ENCODE results near the gene ABCB4. TPM values are rescaled to one million over a fixed set of nuclear protein-coding genes. Genes with fewer than 3 reads are reported as not detected.

Gene ABCB4
- total RNA-seq, 1 donor from 2014 or later, result 0.48 TPM

DNA sequence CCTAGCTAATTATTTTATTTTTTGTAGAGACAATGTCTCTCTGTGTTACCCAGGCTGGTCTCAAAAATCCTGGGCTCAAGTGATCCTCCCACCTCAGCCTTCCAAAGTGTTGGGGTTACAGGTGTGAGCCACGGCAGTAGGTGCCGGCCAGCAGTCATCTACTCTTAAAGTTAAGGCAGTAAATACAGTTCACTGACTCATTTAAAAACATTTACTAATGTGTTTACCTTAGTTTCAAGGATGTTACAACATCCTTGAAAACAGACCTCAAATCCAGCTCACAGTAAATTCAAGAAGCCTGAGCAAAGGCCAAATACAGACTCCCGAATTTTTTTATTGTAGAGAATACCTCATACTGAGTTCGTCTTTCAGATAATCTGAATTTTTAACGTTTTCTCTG is 29.6 kb upstream of the ABCB4 start:
- Mint-ChIP-seq H3K9me3 (ENCODE audit: unreplicated experiment) (no peaks in the 10 kb centered on the region), H3K27ac (ENCODE audit: unreplicated experiment) (no peak overlapping the region), H3K4me1 (ENCODE audit: low read depth, unreplicated experiment) (no peaks in the 10 kb centered on the region), H3K36me3 (ENCODE audit: low read depth, unreplicated experiment) (no peaks in the 10 kb centered on the region), H3K4me3 (ENCODE audit: unreplicated experiment) (no peak overlapping the region), H3K27me3 (ENCODE audit: low read depth, unreplicated experiment) (peaks cover 8% of the 10 kb centered on the region)
- DNase-seq (ENCODE audit: low read depth), result no peak
- H3K4me1 ChIP-seq (ENCODE audit: insufficient read depth, low read length), result no peaks in the 10 kb centered on the region
- no peaks in the 10 kb centered on the region for H3K79me2 ChIP-seq (ENCODE audit: insufficient read depth, low read length)
- no peak overlapping the region for H3K27ac ChIP-seq (ENCODE audit: low read depth, low read length)
- no peak overlapping the region for H3K4me3 ChIP-seq (ENCODE audit: insufficient read depth, low read depth, low read length)
- H2AFZ ChIP-seq (ENCODE audit: low read depth, low read length), result no peak overlapping the region
- no peaks in the 10 kb centered on the region for H3K27me3 ChIP-seq (ENCODE audit: insufficient read depth, low read length)
- no peaks in the 10 kb centered on the region for H3K36me3 ChIP-seq (ENCODE audit: insufficient read depth, low read length)
- TF ChIP-seq EZH2 (IDR thresholded peaks at IDR 0.05; ENCODE audit: insufficient read depth, low read length), result no peak
- TF ChIP-seq, protein P1, sequence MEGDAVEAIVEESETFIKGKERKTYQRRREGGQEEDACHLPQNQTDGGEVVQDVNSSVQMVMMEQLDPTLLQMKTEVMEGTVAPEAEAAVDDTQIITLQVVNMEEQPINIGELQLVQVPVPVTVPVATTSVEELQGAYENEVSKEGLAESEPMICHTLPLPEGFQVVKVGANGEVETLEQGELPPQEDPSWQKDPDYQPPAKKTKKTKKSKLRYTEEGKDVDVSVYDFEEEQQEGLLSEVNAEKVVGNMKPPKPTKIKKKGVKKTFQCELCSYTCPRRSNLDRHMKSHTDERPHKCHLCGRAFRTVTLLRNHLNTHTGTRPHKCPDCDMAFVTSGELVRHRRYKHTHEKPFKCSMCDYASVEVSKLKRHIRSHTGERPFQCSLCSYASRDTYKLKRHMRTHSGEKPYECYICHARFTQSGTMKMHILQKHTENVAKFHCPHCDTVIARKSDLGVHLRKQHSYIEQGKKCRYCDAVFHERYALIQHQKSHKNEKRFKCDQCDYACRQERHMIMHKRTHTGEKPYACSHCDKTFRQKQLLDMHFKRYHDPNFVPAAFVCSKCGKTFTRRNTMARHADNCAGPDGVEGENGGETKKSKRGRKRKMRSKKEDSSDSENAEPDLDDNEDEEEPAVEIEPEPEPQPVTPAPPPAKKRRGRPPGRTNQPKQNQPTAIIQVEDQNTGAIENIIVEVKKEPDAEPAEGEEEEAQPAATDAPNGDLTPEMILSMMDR (IDR thresholded peaks at IDR 0.05; ENCODE audit: insufficient read depth, low read depth, low read length), result no peak
- no peaks in the 10 kb centered on the region for H3K9me3 ChIP-seq (ENCODE audit: insufficient read depth, low read depth, low read length)
- no peaks in the 10 kb centered on the region for H4K20me1 ChIP-seq (ENCODE audit: insufficient read depth, low read length)
- H3K9ac ChIP-seq (ENCODE audit: low read length), result no peak overlapping the region
- H3K4me2 ChIP-seq (ENCODE audit: low read length), result no peak overlapping the region
- FAIRE-seq, result no peak

DNA sequence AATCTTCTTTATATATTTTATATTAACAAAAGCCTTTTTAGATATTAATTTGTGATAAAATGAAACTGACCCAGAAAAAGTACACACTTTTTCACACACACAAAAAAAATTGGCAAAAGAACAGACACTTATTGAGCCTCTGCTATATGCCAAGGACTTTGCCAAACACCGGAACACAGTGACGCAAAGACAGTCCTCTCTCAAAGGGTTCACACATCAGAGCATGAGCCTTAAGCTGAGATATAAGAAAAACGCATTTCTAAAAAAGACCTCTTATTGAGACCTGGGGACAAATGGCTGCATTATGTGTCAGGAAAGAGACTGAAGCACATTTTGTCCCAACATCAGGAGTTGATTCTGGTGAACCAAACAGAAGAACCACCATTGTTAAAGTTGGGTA is 24.0 kb upstream of the ABCB4 start:
- H3K4me3 Mint-ChIP-seq (ENCODE audit: unreplicated experiment), result no peak overlapping the region
- Histone ChIP-seq H3K79me2 (ENCODE audit: insufficient read depth, low read length) (no peaks in the 10 kb centered on the region), H4K20me1 (ENCODE audit: insufficient read depth, low read length) (no peaks in the 10 kb centered on the region), H3K36me3 (ENCODE audit: insufficient read depth, low read length) (no peaks in the 10 kb centered on the region), H2AFZ (ENCODE audit: low read depth, low read length) (no peak overlapping the region), H3K9ac (ENCODE audit: low read length) (no peak overlapping the region), H3K27ac (ENCODE audit: low read depth, low read length) (no peak overlapping the region), H3K4me3 (ENCODE audit: insufficient read depth, low read depth, low read length) (no peak overlapping the region), H3K4me1 (ENCODE audit: insufficient read depth, low read length) (no peaks in the 10 kb centered on the region), H3K4me2 (ENCODE audit: low read length) (no peak overlapping the region), H3K27me3 (ENCODE audit: insufficient read depth, low read length) (no peaks in the 10 kb centered on the region), H3K9me3 (ENCODE audit: insufficient read depth, low read depth, low read length) (no peaks in the 10 kb centered on the region)
- no peaks in the 10 kb centered on the region for H3K9me3 Mint-ChIP-seq (ENCODE audit: unreplicated experiment)
- H3K27me3 Mint-ChIP-seq (ENCODE audit: low read depth, unreplicated experiment), result peaks cover 7% of the 10 kb centered on the region
- no peaks in the 10 kb centered on the region for H3K4me1 Mint-ChIP-seq (ENCODE audit: low read depth, unreplicated experiment)
- no peak overlapping the region for H3K27ac Mint-ChIP-seq (ENCODE audit: unreplicated experiment)
- no peak for TF ChIP-seq EZH2 (IDR thresholded peaks at IDR 0.05; ENCODE audit: insufficient read depth, low read length)
- TF ChIP-seq, protein P1 (IDR thresholded peaks at IDR 0.05; ENCODE audit: insufficient read depth, low read depth, low read length), result no peak
- DNase-seq (ENCODE audit: low read depth) (no peak), FAIRE-seq (no peak)
- no peaks in the 10 kb centered on the region for H3K36me3 Mint-ChIP-seq (ENCODE audit: low read depth, unreplicated experiment)

DNA sequence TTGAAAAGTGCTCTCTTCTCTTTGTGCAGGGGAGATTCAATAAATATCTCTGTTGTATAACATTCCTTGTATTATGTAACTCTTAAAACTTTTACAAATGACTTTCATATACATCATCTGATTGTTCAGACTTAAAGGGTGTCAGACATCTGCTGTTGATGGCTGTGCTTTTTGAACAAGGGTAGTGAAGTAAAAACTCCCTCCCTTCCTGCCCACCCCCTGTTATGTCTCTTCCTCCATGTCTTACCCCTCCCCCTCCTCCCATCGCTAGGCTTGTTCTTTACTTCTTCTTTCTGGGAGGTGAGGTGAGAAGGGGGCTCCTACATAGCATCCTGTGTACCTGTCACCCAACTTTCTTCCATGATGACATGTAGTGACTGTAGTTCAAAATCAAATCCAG is 23.4 kb upstream of the ABCB4 start:
- Histone ChIP-seq H3K9me3 (ENCODE audit: insufficient read depth, low read depth, low read length) (no peaks in the 10 kb centered on the region), H3K9ac (ENCODE audit: low read length) (no peak overlapping the region), H3K4me1 (ENCODE audit: insufficient read depth, low read length) (no peaks in the 10 kb centered on the region), H3K36me3 (ENCODE audit: insufficient read depth, low read length) (no peaks in the 10 kb centered on the region), H3K79me2 (ENCODE audit: insufficient read depth, low read length) (no peaks in the 10 kb centered on the region), H4K20me1 (ENCODE audit: insufficient read depth, low read length) (no peaks in the 10 kb centered on the region), H3K4me2 (ENCODE audit: low read length) (no peak overlapping the region), H3K4me3 (ENCODE audit: insufficient read depth, low read depth, low read length) (no peak overlapping the region), H3K27me3 (ENCODE audit: insufficient read depth, low read length) (no peaks in the 10 kb centered on the region), H2AFZ (ENCODE audit: low read depth, low read length) (no peak overlapping the region), H3K27ac (ENCODE audit: low read depth, low read length) (no peak overlapping the region)
- H3K4me3 Mint-ChIP-seq (ENCODE audit: unreplicated experiment), result no peak overlapping the region
- no peak overlapping the region for H3K27ac Mint-ChIP-seq (ENCODE audit: unreplicated experiment)
- TF ChIP-seq, protein P1 (IDR thresholded peaks at IDR 0.05; ENCODE audit: insufficient read depth, low read depth, low read length), result no peak
- no peak for TF ChIP-seq EZH2 (IDR thresholded peaks at IDR 0.05; ENCODE audit: insufficient read depth, low read length)
- no peaks in the 10 kb centered on the region for H3K4me1 Mint-ChIP-seq (ENCODE audit: low read depth, unreplicated experiment)
- H3K36me3 Mint-ChIP-seq (ENCODE audit: low read depth, unreplicated experiment), result no peaks in the 10 kb centered on the region
- FAIRE-seq, result no peak
- H3K9me3 Mint-ChIP-seq (ENCODE audit: unreplicated experiment), result no peaks in the 10 kb centered on the region
- no peak for DNase-seq (ENCODE audit: low read depth)
- peaks cover 7% of the 10 kb centered on the region for H3K27me3 Mint-ChIP-seq (ENCODE audit: low read depth, unreplicated experiment)
